ENCODE results near the gene IL3RA.

DNA sequence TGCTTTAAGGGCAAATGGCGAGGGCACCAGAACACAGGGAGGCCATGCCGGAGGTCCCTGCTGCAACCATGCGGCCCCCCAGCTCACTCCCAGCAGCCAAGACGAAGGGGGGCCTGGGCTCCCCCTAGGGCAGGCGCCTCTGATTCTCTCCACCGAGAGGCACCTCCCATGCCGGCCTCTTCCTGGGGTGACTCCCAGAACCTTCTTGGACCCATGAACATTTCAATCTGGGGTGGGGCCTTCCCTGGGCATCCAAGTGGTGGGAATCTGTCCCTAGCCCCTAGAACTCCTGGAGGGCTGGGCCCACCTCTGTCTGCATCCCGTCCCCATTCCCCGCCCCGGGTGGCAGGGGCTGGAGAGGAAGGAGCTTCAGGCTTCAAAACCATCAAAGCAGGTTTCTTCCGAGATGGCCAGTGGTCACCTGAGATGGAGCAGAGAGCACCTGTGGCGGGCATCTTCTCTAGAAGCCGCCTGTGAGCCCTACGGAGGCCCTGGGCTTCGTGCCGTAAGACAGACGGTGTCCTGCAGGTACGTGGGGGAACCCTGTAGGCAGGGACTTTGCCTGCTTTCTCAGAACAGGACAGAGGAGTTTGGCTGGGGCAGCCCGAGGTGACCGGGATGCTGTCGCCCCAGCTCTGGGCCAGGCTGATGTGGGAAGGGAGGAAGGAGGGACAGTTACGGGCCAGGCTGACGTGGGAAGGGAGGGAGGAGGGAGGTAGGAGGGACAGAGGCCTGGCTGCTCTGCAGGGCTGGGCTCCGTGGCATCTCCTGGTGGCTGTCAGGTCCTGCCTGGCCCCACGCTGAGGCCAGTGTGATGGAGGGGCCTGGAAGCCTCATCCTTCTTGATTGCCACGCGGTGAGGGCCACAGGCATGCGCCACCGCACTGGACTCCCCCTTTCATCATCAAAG is 62.1 kb downstream of the IL3RA start:
- TF ChIP-seq, protein P1, sequence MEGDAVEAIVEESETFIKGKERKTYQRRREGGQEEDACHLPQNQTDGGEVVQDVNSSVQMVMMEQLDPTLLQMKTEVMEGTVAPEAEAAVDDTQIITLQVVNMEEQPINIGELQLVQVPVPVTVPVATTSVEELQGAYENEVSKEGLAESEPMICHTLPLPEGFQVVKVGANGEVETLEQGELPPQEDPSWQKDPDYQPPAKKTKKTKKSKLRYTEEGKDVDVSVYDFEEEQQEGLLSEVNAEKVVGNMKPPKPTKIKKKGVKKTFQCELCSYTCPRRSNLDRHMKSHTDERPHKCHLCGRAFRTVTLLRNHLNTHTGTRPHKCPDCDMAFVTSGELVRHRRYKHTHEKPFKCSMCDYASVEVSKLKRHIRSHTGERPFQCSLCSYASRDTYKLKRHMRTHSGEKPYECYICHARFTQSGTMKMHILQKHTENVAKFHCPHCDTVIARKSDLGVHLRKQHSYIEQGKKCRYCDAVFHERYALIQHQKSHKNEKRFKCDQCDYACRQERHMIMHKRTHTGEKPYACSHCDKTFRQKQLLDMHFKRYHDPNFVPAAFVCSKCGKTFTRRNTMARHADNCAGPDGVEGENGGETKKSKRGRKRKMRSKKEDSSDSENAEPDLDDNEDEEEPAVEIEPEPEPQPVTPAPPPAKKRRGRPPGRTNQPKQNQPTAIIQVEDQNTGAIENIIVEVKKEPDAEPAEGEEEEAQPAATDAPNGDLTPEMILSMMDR (conservative IDR thresholded peaks at IDR 0.05; ENCODE audit: low read length): no peak
- no peak for TF ChIP-seq EZH2phosphoT487 (IDR thresholded peaks at IDR 0.05; ENCODE audit: borderline replicate concordance, low read depth, low read length)

Measured in OCI-LY7 (cell line).